Suprapubic skin (tissue), 4 donors: ENCODE data around the gene MTHFSD. TPM values are rescaled to one million over a fixed set of nuclear protein-coding genes. Genes with fewer than 3 reads are reported as not detected.
"Not testable (repeated sequence)": the region's sequence is repeated elsewhere in the genome, so short reads cannot be mapped to it uniquely, and the experiment has no call there.

ENCODE experiments used
- DNase-seq, 2 donors: peaks; one replicate each; pipeline ENCODE4 v3.0.0-alpha.2; 2019; ENCODE audit warnings: low spot score in 2 of 2
- H3K27ac ChIP-seq: fragments of 200-600 bp; sonication (generic); one replicate; pipeline ENCODE4 v1.5.1; 2019
- H3K27me3 ChIP-seq: fragments of 200-600 bp; sonication (generic); one replicate; pipeline ENCODE4 v1.5.1; 2019
- H3K36me3 ChIP-seq: fragments of 200-600 bp; sonication (generic); one replicate; pipeline ENCODE4 v1.5.1; 2019
- H3K4me1 ChIP-seq: fragments of 200-600 bp; sonication (generic); one replicate; pipeline ENCODE4 v1.5.1; 2019
- H3K4me3 ChIP-seq: fragments of 200-600 bp; sonication (generic); one replicate; pipeline ENCODE4 v1.5.1; 2019; ENCODE audit warnings: mild to moderate bottlenecking
- H3K9me3 ChIP-seq: fragments of 200-600 bp; sonication (generic); one replicate; pipeline ENCODE4 v1.5.1; 2019
- EP300 ChIP-seq: sonication (generic); formaldehyde crosslinking; IDR thresholded peaks from one replicate; pipeline ENCODE4 v1.6.1; 2017; ENCODE audit warnings: antibody characterized with exemption
- POLR2A ChIP-seq, 2 donors: fragments of 450-650 bp; IDR thresholded peaks; one replicate each; pipeline ENCODE4 v1.6.1; 2017; ENCODE audit warnings: antibody characterized with exemption in 2 of 2, mild to moderate bottlenecking in 2 of 2, moderate library complexity in 2 of 2
- POLR2AphosphoS5 ChIP-seq, 3 donors: sonication (generic); formaldehyde crosslinking; IDR thresholded peaks; one replicate each; pipeline ENCODE4 v1.6.1; 2017; ENCODE audit warnings: antibody characterized with exemption in 3 of 3
- WGBS: methylation state at CpG from one replicate; pipeline ENCODE4 v1.1.5; 2018; 5-methylcytosine and 5-hydroxymethylcytosine counted together
- total RNA-seq, 4 donors: library from RNA; depleted of rRNA; stranded (reverse); fragments of >200 nt; gene quantifications; one replicate each; pipeline ENCODE4 v1.1.0, GENCODE V29; 2016
- TF ChIP-seq, protein P1 (sequence below), 2 donors: fragments of 200-600 bp in 1 of 2; fragments of 450-650 bp in 1 of 2; sonication (generic) in 1 of 2; IDR thresholded peaks; one replicate each; pipeline ENCODE4 v1.5.1; 2016 to 2019; ENCODE audit warnings: antibody characterized with exemption in 2 of 2, mild to moderate bottlenecking in 1 of 2, moderate library complexity in 1 of 2

MTHFSD gene
- total RNA-seq, 4 donors from 2014 or later = 12.4 to 43.4 (median 18.8) TPM

DNA sequence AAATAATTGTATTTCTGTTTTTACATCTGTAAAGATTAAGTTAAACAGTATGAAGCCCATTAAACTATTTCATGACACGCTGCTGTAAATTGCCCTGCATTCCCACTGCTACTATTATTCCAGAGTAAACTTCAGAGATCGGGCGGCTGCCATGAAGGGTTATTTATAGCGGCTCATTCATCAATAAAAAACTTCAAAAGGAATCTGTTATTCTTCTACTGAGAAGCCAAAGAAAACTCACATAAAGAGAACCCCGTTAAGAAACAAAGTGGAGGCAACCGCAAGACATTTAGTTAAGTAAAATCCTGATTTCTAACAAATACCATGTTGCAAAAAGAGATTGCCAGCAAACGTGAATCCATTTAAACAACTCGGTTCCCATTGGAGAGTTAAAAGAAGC is 39.7 kb upstream of the MTHFSD start:
- WGBS = 33% methylated on average over 8 of the region's 8 CpGs
- no peaks in the 10 kb centered on the region for H3K4me1 ChIP-seq
- H3K9me3 ChIP-seq = no peaks in the 10 kb centered on the region
- TF ChIP-seq POLR2A (IDR thresholded peaks at IDR 0.05) (no peak), EP300 (no peak), POLR2AphosphoS5 (IDR thresholded peaks at IDR 0.05) (no peak)
- TF ChIP-seq, protein P1, sequence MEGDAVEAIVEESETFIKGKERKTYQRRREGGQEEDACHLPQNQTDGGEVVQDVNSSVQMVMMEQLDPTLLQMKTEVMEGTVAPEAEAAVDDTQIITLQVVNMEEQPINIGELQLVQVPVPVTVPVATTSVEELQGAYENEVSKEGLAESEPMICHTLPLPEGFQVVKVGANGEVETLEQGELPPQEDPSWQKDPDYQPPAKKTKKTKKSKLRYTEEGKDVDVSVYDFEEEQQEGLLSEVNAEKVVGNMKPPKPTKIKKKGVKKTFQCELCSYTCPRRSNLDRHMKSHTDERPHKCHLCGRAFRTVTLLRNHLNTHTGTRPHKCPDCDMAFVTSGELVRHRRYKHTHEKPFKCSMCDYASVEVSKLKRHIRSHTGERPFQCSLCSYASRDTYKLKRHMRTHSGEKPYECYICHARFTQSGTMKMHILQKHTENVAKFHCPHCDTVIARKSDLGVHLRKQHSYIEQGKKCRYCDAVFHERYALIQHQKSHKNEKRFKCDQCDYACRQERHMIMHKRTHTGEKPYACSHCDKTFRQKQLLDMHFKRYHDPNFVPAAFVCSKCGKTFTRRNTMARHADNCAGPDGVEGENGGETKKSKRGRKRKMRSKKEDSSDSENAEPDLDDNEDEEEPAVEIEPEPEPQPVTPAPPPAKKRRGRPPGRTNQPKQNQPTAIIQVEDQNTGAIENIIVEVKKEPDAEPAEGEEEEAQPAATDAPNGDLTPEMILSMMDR (IDR thresholded peaks at IDR 0.05) = no peak
- no peak overlapping the region for H3K27ac ChIP-seq
- no peak overlapping the region for H3K4me3 ChIP-seq
- H3K36me3 ChIP-seq = no peaks in the 10 kb centered on the region
- H3K27me3 ChIP-seq = peaks cover 96% of the 10 kb centered on the region
- DNase-seq = no peak

GRCh38 chr16:86593913-86594620 is 39.0 kb upstream of the MTHFSD start:
- no peak overlapping the region for H3K4me3 ChIP-seq
- no peak for TF ChIP-seq POLR2AphosphoS5 (IDR thresholded peaks at IDR 0.05)
- no peak for TF ChIP-seq EP300
- TF ChIP-seq, protein P1 (IDR thresholded peaks at IDR 0.05) = no peak
- no peak for TF ChIP-seq POLR2A (IDR thresholded peaks at IDR 0.05)
- H3K27ac ChIP-seq = no peak overlapping the region
- H3K27me3 ChIP-seq = peaks cover 96% of the 10 kb centered on the region
- H3K36me3 ChIP-seq = no peaks in the 10 kb centered on the region
- no peak for DNase-seq
- 30% methylated on average over 12 of the region's 13 CpGs for WGBS
- no peaks in the 10 kb centered on the region for H3K4me1 ChIP-seq
- H3K9me3 ChIP-seq = no peaks in the 10 kb centered on the region

GRCh38 chr16:86591270-86591669 is 36.2 kb upstream of the MTHFSD start:
- Histone ChIP-seq H3K36me3 (no peaks in the 10 kb centered on the region), H3K4me1 (no peaks in the 10 kb centered on the region), H3K27me3 (peaks cover 76% of the 10 kb centered on the region), H3K9me3 (no peaks in the 10 kb centered on the region), H3K27ac (no peak overlapping the region), H3K4me3 (no peak overlapping the region)
- no peak for DNase-seq
- TF ChIP-seq EP300 = no peak
- TF ChIP-seq, protein P1 (IDR thresholded peaks at IDR 0.05) = no peak
- no peak for TF ChIP-seq POLR2AphosphoS5 (IDR thresholded peaks at IDR 0.05)
- no peak for TF ChIP-seq POLR2A (IDR thresholded peaks at IDR 0.05)
- 90% methylated on average over 4 of the region's 4 CpGs for WGBS

- H3K27ac ChIP-seq = no peak overlapping the region
- H3K4me1 ChIP-seq = no peaks in the 10 kb centered on the region
- DNase-seq = no peak
- no peaks in the 10 kb centered on the region for H3K36me3 ChIP-seq
- TF ChIP-seq POLR2AphosphoS5 (IDR thresholded peaks at IDR 0.05) = no peak
- H3K9me3 ChIP-seq = no peaks in the 10 kb centered on the region
- 85% methylated on average over 4 of the region's 4 CpGs for WGBS
- H3K4me3 ChIP-seq = no peak overlapping the region
- peaks cover 70% of the 10 kb centered on the region for H3K27me3 ChIP-seq
Measured at GRCh38 chr16:86590501-86591144, 35.6 kb upstream of the MTHFSD start.

- not testable (repeated sequence) for H3K36me3 ChIP-seq, H3K4me3 ChIP-seq, H3K4me1 ChIP-seq, H3K27ac ChIP-seq, H3K9me3 ChIP-seq, DNase-seq
- H3K27me3 ChIP-seq = peaks cover 61% of the 10 kb centered on the region
- WGBS = 95% methylated on average over 3 of the region's 3 CpGs
Measured at GRCh38 chr16:86587955-86588354, 32.9 kb upstream of the MTHFSD start.

DNA sequence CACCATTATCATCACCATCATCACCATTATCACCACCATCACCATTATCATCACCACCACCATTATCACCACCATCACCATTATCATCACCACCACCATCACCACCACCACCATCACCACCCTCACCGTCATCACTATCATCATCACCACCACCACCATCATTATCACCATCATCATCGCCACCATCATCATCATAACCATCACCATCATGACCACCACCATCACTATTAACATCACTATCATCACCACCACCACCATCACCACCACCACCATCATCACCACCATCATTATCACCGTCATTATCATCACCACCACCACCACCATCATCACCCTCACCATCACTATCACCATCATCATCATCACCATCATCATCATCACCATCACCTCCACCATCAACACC is 32.5 kb upstream of the MTHFSD start:
- TF ChIP-seq POLR2A (IDR thresholded peaks at IDR 0.05) = no peak
- TF ChIP-seq POLR2AphosphoS5 (IDR thresholded peaks at IDR 0.05) = no peak
- WGBS = 93% methylated on average over 3 of the region's 3 CpGs
- H3K27me3 ChIP-seq = peaks cover 59% of the 10 kb centered on the region
- DNase-seq = peak in 1 of 2 donors; percentile 5
- H3K36me3 ChIP-seq = no peaks in the 10 kb centered on the region
- H3K9me3 ChIP-seq = no peaks in the 10 kb centered on the region
- no peak overlapping the region for H3K27ac ChIP-seq
- H3K4me3 ChIP-seq = no peak overlapping the region
- H3K4me1 ChIP-seq = no peaks in the 10 kb centered on the region
